ENCODE results near the gene EIF4B. TPM values are rescaled to one million over a fixed set of nuclear protein-coding genes. Genes with fewer than 3 reads are reported as not detected.

Gene EIF4B
- total RNA-seq, 2 donors from 2014 or later = 272 to 383 TPM

- Histone ChIP-seq H3K4me3 (no peak overlapping the region), H3K9me3 (no peaks in the 10 kb centered on the region), H3K27me3 (no peaks in the 10 kb centered on the region), H3K4me1 (peaks cover 0 to 91% of the 10 kb centered on the region in 2 donors), H3K36me3 (peaks cover 68% of the 10 kb centered on the region), H3K27ac (no peak overlapping the region)
- DNase-seq (ENCODE audit: low spot score) = no peak
- TF ChIP-seq, protein P1, sequence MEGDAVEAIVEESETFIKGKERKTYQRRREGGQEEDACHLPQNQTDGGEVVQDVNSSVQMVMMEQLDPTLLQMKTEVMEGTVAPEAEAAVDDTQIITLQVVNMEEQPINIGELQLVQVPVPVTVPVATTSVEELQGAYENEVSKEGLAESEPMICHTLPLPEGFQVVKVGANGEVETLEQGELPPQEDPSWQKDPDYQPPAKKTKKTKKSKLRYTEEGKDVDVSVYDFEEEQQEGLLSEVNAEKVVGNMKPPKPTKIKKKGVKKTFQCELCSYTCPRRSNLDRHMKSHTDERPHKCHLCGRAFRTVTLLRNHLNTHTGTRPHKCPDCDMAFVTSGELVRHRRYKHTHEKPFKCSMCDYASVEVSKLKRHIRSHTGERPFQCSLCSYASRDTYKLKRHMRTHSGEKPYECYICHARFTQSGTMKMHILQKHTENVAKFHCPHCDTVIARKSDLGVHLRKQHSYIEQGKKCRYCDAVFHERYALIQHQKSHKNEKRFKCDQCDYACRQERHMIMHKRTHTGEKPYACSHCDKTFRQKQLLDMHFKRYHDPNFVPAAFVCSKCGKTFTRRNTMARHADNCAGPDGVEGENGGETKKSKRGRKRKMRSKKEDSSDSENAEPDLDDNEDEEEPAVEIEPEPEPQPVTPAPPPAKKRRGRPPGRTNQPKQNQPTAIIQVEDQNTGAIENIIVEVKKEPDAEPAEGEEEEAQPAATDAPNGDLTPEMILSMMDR (IDR thresholded peaks at IDR 0.05) = no peak
Observed at GRCh38 chr12:53056296-53056695, 50.0 kb downstream of the EIF4B start.

- no peaks in the 10 kb centered on the region for H3K27me3 ChIP-seq
- TF ChIP-seq, protein P1 (IDR thresholded peaks at IDR 0.05) = no peak
- peaks cover 74% of the 10 kb centered on the region for H3K36me3 ChIP-seq
- no peaks in the 10 kb centered on the region for H3K9me3 ChIP-seq
- H3K4me3 ChIP-seq = no peak overlapping the region
- peak overlapping the region in 1 of 2 donors; percentile 24 for H3K27ac ChIP-seq
- DNase-seq (ENCODE audit: low spot score) = no peak
- H3K4me1 ChIP-seq = peaks cover 0 to 91% of the 10 kb centered on the region in 2 donors
Observed at GRCh38 chr12:53056901-53057300, 50.6 kb downstream of the EIF4B start.

DNA sequence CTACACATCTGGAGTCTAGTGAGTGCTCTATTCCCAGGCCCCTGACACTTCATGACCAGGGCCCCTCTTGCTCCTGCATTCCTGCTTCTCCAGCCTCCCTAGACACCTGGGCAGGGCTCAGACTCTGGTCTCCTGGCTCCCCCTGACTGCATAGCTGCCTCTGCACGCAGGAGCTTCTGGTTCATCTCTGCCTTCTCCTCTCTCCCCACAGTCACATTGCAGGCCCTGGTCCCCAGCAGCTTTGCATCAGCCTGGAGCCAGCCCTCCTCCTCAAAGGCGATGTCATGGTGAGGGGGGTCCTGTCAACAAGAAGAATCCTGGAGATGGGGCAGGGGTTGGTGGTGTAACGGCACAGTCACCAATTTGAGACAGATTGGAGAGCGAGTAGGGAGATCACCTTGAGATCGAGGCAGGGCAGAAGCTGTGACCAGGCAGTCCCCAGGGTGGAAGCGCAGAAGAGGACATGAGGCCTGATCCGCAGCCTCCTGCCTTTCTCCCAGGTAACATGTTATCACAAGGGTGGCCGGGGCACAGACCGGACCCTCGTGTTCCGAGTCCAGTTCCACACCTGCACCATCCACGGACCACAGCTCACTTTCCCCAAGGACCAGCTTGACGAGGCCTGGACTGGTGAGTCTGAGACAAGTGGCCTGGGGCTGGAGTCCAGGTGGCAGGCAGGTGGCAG is 51.7 kb downstream of the EIF4B start:
- peaks cover 80% of the 10 kb centered on the region for H3K36me3 ChIP-seq
- no peak overlapping the region for H3K4me3 ChIP-seq
- TF ChIP-seq, protein P1 (IDR thresholded peaks at IDR 0.05) = no peak
- H3K27me3 ChIP-seq = no peaks in the 10 kb centered on the region
- peaks cover 0 to 91% of the 10 kb centered on the region in 2 donors for H3K4me1 ChIP-seq
- H3K9me3 ChIP-seq = no peaks in the 10 kb centered on the region
- DNase-seq (ENCODE audit: low spot score) = peak; percentile 58
- H3K27ac ChIP-seq = peak overlapping the region; percentile 5 to 32

DNA sequence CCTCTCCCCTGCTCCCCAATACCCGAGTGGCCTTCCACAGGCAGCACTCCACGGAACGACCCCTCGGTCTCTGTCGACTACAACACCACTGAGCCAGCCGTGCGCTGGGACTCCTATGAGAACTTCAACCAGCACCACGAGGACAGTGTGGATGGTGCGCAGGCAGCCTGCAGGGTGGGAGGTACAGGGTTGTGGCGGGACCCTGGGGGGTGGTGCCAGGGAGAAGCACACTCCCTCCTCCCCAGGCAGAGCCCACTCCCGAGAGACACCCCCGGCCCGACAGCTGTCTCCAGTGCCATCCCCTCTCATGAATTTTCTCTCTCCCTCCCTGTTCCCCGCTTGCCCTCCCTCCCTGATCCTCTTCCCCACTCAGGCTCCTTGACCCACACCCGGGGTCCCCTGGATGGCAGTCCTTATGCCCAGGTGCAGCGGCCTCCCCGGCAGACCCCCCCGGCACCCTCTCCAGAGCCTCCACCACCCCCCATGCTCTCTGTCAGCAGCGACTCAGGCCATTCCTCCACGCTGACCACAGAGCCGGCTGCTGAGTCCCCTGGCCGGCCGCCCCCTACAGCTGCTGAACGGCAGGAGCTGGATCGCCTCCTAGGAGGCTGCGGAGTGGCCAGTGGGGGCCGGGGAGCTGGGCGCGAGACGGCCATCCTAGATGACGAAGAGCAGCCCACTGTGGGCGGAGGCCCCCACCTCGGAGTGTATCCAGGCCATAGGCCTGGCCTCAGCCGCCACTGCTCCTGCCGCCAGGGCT is 52.6 kb downstream of the EIF4B start:
- no peak overlapping the region for H3K4me3 ChIP-seq
- no peak for DNase-seq (ENCODE audit: low spot score)
- peak overlapping the region in 1 of 2 donors; percentile 5 for H3K27ac ChIP-seq
- peaks cover 89% of the 10 kb centered on the region for H3K36me3 ChIP-seq
- H3K4me1 ChIP-seq = peaks cover 0 to 91% of the 10 kb centered on the region in 2 donors
- H3K27me3 ChIP-seq = no peaks in the 10 kb centered on the region
- TF ChIP-seq, protein P1 (IDR thresholded peaks at IDR 0.05) = no peak
- H3K9me3 ChIP-seq = no peaks in the 10 kb centered on the region

- no peak overlapping the region for H3K4me3 ChIP-seq
- TF ChIP-seq, protein P1 (IDR thresholded peaks at IDR 0.05) = no peak
- no peaks in the 10 kb centered on the region for H3K27me3 ChIP-seq
- H3K9me3 ChIP-seq = no peaks in the 10 kb centered on the region
- DNase-seq (ENCODE audit: low spot score) = no peak
- peaks cover 0 to 91% of the 10 kb centered on the region in 2 donors for H3K4me1 ChIP-seq
- H3K27ac ChIP-seq = no peak overlapping the region
- H3K36me3 ChIP-seq = peaks cover 96% of the 10 kb centered on the region
Observed at GRCh38 chr12:53059434-53060063, 53.3 kb downstream of the EIF4B start.
